Gastroesophageal sphincter (tissue), 3 donors: ENCODE data around the gene BFSP1.

Experiments
- EP300 ChIP-seq: sonication (generic); formaldehyde crosslinking; IDR thresholded peaks from one replicate; pipeline ENCODE4 v1.6.1; 2017; ENCODE audit warnings: antibody characterized with exemption, mild to moderate bottlenecking
- POLR2A ChIP-seq, 2 donors: fragments of 450-650 bp; IDR thresholded peaks; one replicate each; pipeline ENCODE4 v1.6.1; 2017; ENCODE audit warnings: antibody characterized with exemption in 2 of 2, mild to moderate bottlenecking in 2 of 2, moderate library complexity in 1 of 2
- POLR2AphosphoS5 ChIP-seq: sonication (generic); formaldehyde crosslinking; IDR thresholded peaks from one replicate; pipeline ENCODE4 v1.6.1; 2017; ENCODE audit warnings: antibody characterized with exemption
- TF ChIP-seq, protein P1 (sequence below), 4 experiments: fragments of 200-600 bp in 2 of 4; fragments of 450-650 bp in 2 of 4; sonication (generic) in 1 of 4; IDR thresholded peaks; one replicate each; pipeline ENCODE4 v1.5.1; 2017 to 2019; ENCODE audit warnings: antibody characterized with exemption in 4 of 4, mild to moderate bottlenecking in 2 of 4, moderate library complexity in 2 of 4

DNA sequence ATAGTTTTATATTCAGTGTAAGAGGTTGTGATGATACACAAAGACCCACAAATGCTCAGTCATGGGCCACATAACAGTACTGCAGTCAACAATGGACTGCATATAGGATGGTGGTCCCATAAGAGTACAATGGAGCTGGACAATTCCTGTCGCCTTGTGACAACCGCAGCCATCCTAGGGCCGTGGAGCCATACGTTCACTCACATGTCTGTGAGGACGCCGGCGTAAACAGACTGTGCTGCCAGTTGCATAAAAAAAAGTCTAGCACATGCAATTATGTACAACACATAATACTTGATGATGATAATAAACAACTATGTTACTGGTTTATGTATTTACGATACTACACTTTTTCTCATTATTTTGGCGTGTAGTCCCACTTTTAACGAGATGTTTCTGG is 30.9 kb downstream of the BFSP1 start:
- TF ChIP-seq, protein P1, sequence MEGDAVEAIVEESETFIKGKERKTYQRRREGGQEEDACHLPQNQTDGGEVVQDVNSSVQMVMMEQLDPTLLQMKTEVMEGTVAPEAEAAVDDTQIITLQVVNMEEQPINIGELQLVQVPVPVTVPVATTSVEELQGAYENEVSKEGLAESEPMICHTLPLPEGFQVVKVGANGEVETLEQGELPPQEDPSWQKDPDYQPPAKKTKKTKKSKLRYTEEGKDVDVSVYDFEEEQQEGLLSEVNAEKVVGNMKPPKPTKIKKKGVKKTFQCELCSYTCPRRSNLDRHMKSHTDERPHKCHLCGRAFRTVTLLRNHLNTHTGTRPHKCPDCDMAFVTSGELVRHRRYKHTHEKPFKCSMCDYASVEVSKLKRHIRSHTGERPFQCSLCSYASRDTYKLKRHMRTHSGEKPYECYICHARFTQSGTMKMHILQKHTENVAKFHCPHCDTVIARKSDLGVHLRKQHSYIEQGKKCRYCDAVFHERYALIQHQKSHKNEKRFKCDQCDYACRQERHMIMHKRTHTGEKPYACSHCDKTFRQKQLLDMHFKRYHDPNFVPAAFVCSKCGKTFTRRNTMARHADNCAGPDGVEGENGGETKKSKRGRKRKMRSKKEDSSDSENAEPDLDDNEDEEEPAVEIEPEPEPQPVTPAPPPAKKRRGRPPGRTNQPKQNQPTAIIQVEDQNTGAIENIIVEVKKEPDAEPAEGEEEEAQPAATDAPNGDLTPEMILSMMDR (IDR thresholded peaks at IDR 0.05), result no peak
- no peak for TF ChIP-seq POLR2A (IDR thresholded peaks at IDR 0.05)
- no peak for TF ChIP-seq POLR2AphosphoS5
- no peak for TF ChIP-seq EP300
